Activated T-helper 1 cell treated with anti-CD3 and anti-CD28 coated beads, Interleukin-12 subunit alpha, Interleukin-12 subunit beta, Interleukin-2, Interleukin-4 antibody, amounts not matched to agents 30 ng/mL and 10 ng/mL and 1 ng/mL, durations not matched to agents 14 hours and 24 hours and 36 hours (primary cell): ENCODE results near the gene MPRIP. TPM values are rescaled to one million over a fixed set of nuclear protein-coding genes. Genes with fewer than 3 reads are reported as not detected.

ENCODE experiments used
- DNase-seq: peaks from one replicate; pipeline ENCODE4 v3.0.0; 2021; ENCODE audit warnings: low spot score
- H3K27ac Mint-ChIP-seq: one replicate; pipeline ENCODE4 v1.8.0; 2021; ENCODE audit warnings: mild to moderate bottlenecking, mixed read lengths
- H3K27me3 Mint-ChIP-seq: one replicate; pipeline ENCODE4 v1.8.0; 2022; ENCODE audit warnings: mild to moderate bottlenecking, moderate library complexity, mixed read lengths; ENCODE audit not compliant: insufficient read depth
- H3K36me3 Mint-ChIP-seq: one replicate; pipeline ENCODE4 v1.8.0; 2021; ENCODE audit warnings: low read depth, mixed read lengths
- H3K4me1 Mint-ChIP-seq: one replicate; pipeline ENCODE4 v1.8.0; 2021; ENCODE audit warnings: low read depth, mixed read lengths
- H3K4me3 Mint-ChIP-seq: one replicate; pipeline ENCODE4 v1.8.0; 2021; ENCODE audit warnings: mild to moderate bottlenecking, moderate library complexity, mixed read lengths
- H3K9me3 Mint-ChIP-seq: one replicate; pipeline ENCODE4 v1.8.0; 2021; ENCODE audit warnings: mixed read lengths
- intact Hi-C: fragments of 100-400 bp; cut with micrococcal nuclease; formaldehyde crosslinking; loops from one replicate; pipeline ENCODE4 v1.15.1; 2024
- total RNA-seq: library from RNA; stranded (reverse); gene quantifications from 2 replicates; pipeline ENCODE4 v1.2.3, GENCODE V29; 2022

The MPRIP gene
- total RNA-seq, 1 donor from 2014 or later, result 175 TPM

GRCh38 chr17:17227608-17228520, 185.6 kb downstream of the MPRIP start:
- Mint-ChIP-seq H3K4me3 (no peak overlapping the region), H3K27ac (no peak overlapping the region), H3K36me3 (peaks cover 54% of the 10 kb centered on the region), H3K4me1 (no peaks in the 10 kb centered on the region), H3K9me3 (no peaks in the 10 kb centered on the region), H3K27me3 (no peaks in the 10 kb centered on the region)
- no peak for DNase-seq
- intact Hi-C loops, result no loop called here

GRCh38 chr17:17228521-17229279, 186.4 kb downstream of the MPRIP start:
- Mint-ChIP-seq H3K9me3 (no peaks in the 10 kb centered on the region), H3K4me3 (no peak overlapping the region), H3K4me1 (no peaks in the 10 kb centered on the region), H3K27ac (peak overlapping the region; percentile 13), H3K27me3 (no peaks in the 10 kb centered on the region), H3K36me3 (peaks cover 48% of the 10 kb centered on the region)
- DNase-seq, result no peak
- intact Hi-C loops, result no loop called here

- H3K4me1 Mint-ChIP-seq, result no peaks in the 10 kb centered on the region
- H3K9me3 Mint-ChIP-seq, result no peaks in the 10 kb centered on the region
- no peak overlapping the region for H3K27ac Mint-ChIP-seq
- H3K27me3 Mint-ChIP-seq, result no peaks in the 10 kb centered on the region
- peaks cover 44% of the 10 kb centered on the region for H3K36me3 Mint-ChIP-seq
- no peak for DNase-seq
- no peak overlapping the region for H3K4me3 Mint-ChIP-seq
- intact Hi-C loops, result no loop called here
Observed at GRCh38 chr17:17229416-17230384, 187.4 kb downstream of the MPRIP start.

GRCh38 chr17:17231621-17232302, 189.5 kb downstream of the MPRIP start:
- no peaks in the 10 kb centered on the region for H3K27me3 Mint-ChIP-seq
- peaks cover 31% of the 10 kb centered on the region for H3K36me3 Mint-ChIP-seq
- intact Hi-C loops, result no loop called here
- H3K9me3 Mint-ChIP-seq, result no peaks in the 10 kb centered on the region
- H3K4me3 Mint-ChIP-seq, result no peak overlapping the region
- H3K27ac Mint-ChIP-seq, result no peak overlapping the region
- H3K4me1 Mint-ChIP-seq, result peaks cover 16% of the 10 kb centered on the region
- no peak for DNase-seq

GRCh38 chr17:17232303-17232621, 190.0 kb downstream of the MPRIP start:
- no peak overlapping the region for H3K4me3 Mint-ChIP-seq
- H3K36me3 Mint-ChIP-seq, result peaks cover 31% of the 10 kb centered on the region
- H3K4me1 Mint-ChIP-seq, result peaks cover 16% of the 10 kb centered on the region
- H3K27me3 Mint-ChIP-seq, result peaks cover under 1% of the 10 kb centered on the region
- H3K27ac Mint-ChIP-seq, result no peak overlapping the region
- intact Hi-C loops, result no loop called here
- DNase-seq, result no peak
- H3K9me3 Mint-ChIP-seq, result no peaks in the 10 kb centered on the region

DNA sequence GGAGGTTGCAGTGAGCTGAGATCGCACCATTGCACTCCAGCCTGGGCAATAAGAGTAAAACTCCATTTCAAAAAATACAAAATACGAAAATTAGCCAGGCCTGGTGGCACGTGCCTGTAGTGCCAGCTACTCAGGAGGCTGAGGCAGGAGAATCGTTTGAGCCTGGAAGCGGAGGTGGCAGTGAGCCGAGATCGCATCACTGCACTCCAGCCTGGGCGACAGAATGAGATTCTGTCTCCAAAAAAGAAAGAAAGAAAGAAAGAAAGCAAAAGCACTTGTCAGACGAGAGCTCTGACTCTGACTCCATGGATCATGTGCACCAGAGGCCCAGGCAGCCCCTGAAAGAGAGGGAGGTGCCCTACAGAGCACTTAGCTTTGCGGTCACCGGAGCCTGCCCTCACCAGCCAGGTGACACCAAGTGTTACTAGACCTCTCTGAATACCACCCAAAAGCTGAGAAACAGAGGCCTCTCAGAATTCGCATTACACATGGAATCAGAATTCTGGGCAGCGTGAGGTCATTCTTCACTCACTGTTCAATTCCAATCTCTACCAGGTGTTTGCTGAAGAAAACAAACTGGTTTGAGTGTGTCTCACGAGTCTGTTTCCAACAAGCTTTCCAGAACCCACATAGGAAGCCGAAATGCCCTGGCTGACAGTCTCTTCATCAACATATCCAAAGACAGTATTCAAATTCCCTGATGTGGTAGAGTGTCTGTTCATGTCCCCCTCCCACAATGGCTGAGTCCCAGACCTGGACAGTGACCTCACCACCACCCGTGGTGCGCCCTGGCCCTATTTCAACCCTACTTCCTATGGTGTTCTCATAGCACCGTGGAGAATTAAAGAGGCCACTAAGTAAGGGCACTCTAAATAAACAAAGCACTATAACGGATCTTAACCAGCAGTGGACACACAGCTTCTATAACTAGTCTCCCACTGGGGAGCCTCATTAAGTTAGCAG, 193.2 kb downstream of the MPRIP start:
- no peak for DNase-seq
- peak overlapping the region; percentile 99 for H3K27ac Mint-ChIP-seq
- peak overlapping the region; percentile 94 for H3K4me3 Mint-ChIP-seq
- H3K9me3 Mint-ChIP-seq, result no peaks in the 10 kb centered on the region
- H3K4me1 Mint-ChIP-seq, result peaks cover 25% of the 10 kb centered on the region
- peaks cover 4% of the 10 kb centered on the region for H3K27me3 Mint-ChIP-seq
- peaks cover 15% of the 10 kb centered on the region for H3K36me3 Mint-ChIP-seq
- intact Hi-C loops, result loop anchor here (1.0 to 5.0 kb wide), 5 partner anchors 53 to 357 kb away; partner anchors contain the start of genes MPRIP and PEMT

GRCh38 chr17:17236295-17237025, 194.2 kb downstream of the MPRIP start:
- H3K4me1 Mint-ChIP-seq, result peaks cover 25% of the 10 kb centered on the region
- peaks cover 11% of the 10 kb centered on the region for H3K36me3 Mint-ChIP-seq
- no peaks in the 10 kb centered on the region for H3K9me3 Mint-ChIP-seq
- intact Hi-C loops, result loop anchor here (1.0 to 5.0 kb wide), 10 partner anchors 30 to 736 kb away; partner anchors contain the start of genes DRC3, MPRIP, PEMT and PLD6
- peak overlapping the region; percentile 94 for H3K4me3 Mint-ChIP-seq
- H3K27me3 Mint-ChIP-seq, result peaks cover 4% of the 10 kb centered on the region
- DNase-seq, result no peak
- peak overlapping the region; percentile 99 for H3K27ac Mint-ChIP-seq

- Mint-ChIP-seq H3K4me1 (peaks cover 25% of the 10 kb centered on the region), H3K9me3 (no peaks in the 10 kb centered on the region), H3K36me3 (peaks cover 4% of the 10 kb centered on the region), H3K27me3 (peaks cover 4% of the 10 kb centered on the region), H3K4me3 (peak within 1 kb of the TSS; percentile 94), H3K27ac (peak within 1 kb of the TSS; percentile 99)
- DNase-seq, result peak; percentile 84
- intact Hi-C loops, result loop anchor here (1.0 to 5.0 kb wide), 9 partner anchors 31 to 735 kb away; partner anchors contain the start of genes DRC3, MPRIP, PEMT and PLD6
Observed at GRCh38 chr17:17237026-17237799, 195.0 kb downstream of the MPRIP start, which contains the start of gene FLCN. Gene FLCN, minus strand, starts transcription at chr17:17237168. Its CDS starts 9,031 bp downstream, at chr17:17228137.

GRCh38 chr17:17239832-17240231, 197.6 kb downstream of the MPRIP start:
- H3K27ac Mint-ChIP-seq, result no peak overlapping the region

GRCh38 chr17:17241656-17242055, 199.4 kb downstream of the MPRIP start:
- DNase-seq, result no peak
- peaks cover 8% of the 10 kb centered on the region for H3K4me1 Mint-ChIP-seq
- H3K9me3 Mint-ChIP-seq, result no peaks in the 10 kb centered on the region
- H3K27me3 Mint-ChIP-seq, result peaks cover 4% of the 10 kb centered on the region
- H3K4me3 Mint-ChIP-seq, result no peak overlapping the region
- H3K27ac Mint-ChIP-seq, result no peak overlapping the region
- intact Hi-C loops, result no loop called here
- H3K36me3 Mint-ChIP-seq, result peaks cover 2% of the 10 kb centered on the region

More at GRCh38 chr17:17239832-17240231, 197.6 kb downstream of the MPRIP start:
- Mint-ChIP-seq H3K4me1 (peaks cover 25% of the 10 kb centered on the region), H3K27me3 (peaks cover 4% of the 10 kb centered on the region), H3K4me3 (no peak overlapping the region), H3K9me3 (no peaks in the 10 kb centered on the region), H3K36me3 (no peaks in the 10 kb centered on the region)
- no peak for DNase-seq
- intact Hi-C loops, result loop anchor here (5.0 kb wide), 1 partner anchor 352 kb away; the partner anchor contains the start of gene PEMT
